GOT3 (cell line): Measurements from ENCODE around the gene CCDC14.
"Not testable (repeated sequence)": the region's sequence is repeated elsewhere in the genome, so short reads cannot be mapped to it uniquely, and the experiment has no call there.

Experiments
- DNase-seq: peaks from one replicate; lab custom pipeline; 2025; ENCODE audit warnings: mixed read lengths; lab: John Stamatoyannopoulos, UW

Gene CCDC14

GRCh38 chr3:123907720-123908119 lies 53.3 kb downstream of the CCDC14 start:
- DNase-seq: no peak

- DNase-seq: no peak
Measured at GRCh38 chr3:123899300-123899865, 61.6 kb downstream of the CCDC14 start.

- DNase-seq: no peak
Measured at GRCh38 chr3:123893012-123893411, 68.0 kb downstream of the CCDC14 start.

GRCh38 chr3:123892195-123892594 lies 68.8 kb downstream of the CCDC14 start:
- DNase-seq: no peak

GRCh38 chr3:123890991-123891390 lies 70.0 kb downstream of the CCDC14 start:
- not testable (repeated sequence) for DNase-seq

GRCh38 chr3:123890162-123890561 lies 70.9 kb downstream of the CCDC14 start:
- not testable (repeated sequence) for DNase-seq

- DNase-seq: no peak
Measured at GRCh38 chr3:123884993-123885392, 76.0 kb downstream of the CCDC14 start.

GRCh38 chr3:123884203-123884831 lies 76.7 kb downstream of the CCDC14 start, which contains the start of gene MYLK:
Gene MYLK, minus strand, starts transcription at chr3:123884332. Its CDS starts 90,491 bp downstream, at chr3:123793841.
- DNase-seq: no peak

- DNase-seq: no peak
Measured at GRCh38 chr3:123883701-123884202, 77.3 kb downstream of the CCDC14 start.

GRCh38 chr3:123883111-123883510 lies 77.9 kb downstream of the CCDC14 start:
- no peak for DNase-seq

GRCh38 chr3:123881771-123882170 lies 79.3 kb downstream of the CCDC14 start:
- DNase-seq: no peak

- no peak for DNase-seq
Measured at GRCh38 chr3:123880998-123881561, 79.9 kb downstream of the CCDC14 start.

GRCh38 chr3:123878807-123879206 lies 82.2 kb downstream of the CCDC14 start:
- DNase-seq: no peak

GRCh38 chr3:123877965-123878364 lies 83.1 kb downstream of the CCDC14 start:
- no peak for DNase-seq

GRCh38 chr3:123877466-123877865 lies 83.6 kb downstream of the CCDC14 start:
- DNase-seq: no peak

GRCh38 chr3:123876858-123877257 lies 84.2 kb downstream of the CCDC14 start:
- no peak for DNase-seq

GRCh38 chr3:123872621-123873020 lies 88.4 kb downstream of the CCDC14 start:
- DNase-seq: no peak

- no peak for DNase-seq
Measured at GRCh38 chr3:123871946-123872345, 89.1 kb downstream of the CCDC14 start.

- DNase-seq: no peak
Measured at GRCh38 chr3:123870033-123870432, 91.0 kb downstream of the CCDC14 start.

GRCh38 chr3:123869165-123869564 lies 91.9 kb downstream of the CCDC14 start:
- no peak for DNase-seq

GRCh38 chr3:123864706-123865105 lies 96.3 kb downstream of the CCDC14 start:
- no peak for DNase-seq
